ENCODE data around the gene PRUNE2. TPM values are rescaled to one million over a fixed set of nuclear protein-coding genes. Genes with fewer than 3 reads are reported as not detected.

Gene PRUNE2
- total RNA-seq, 1 donor from 2014 or later: 3.3 TPM

- Mint-ChIP-seq H3K9me3 (no peaks in the 10 kb centered on the region), H3K4me1 (ENCODE audit: unreplicated experiment) (peaks cover 15% of the 10 kb centered on the region), H3K27me3 (no peaks in the 10 kb centered on the region), H3K27ac (no peak overlapping the region), H3K36me3 (no peaks in the 10 kb centered on the region), H3K4me3 (no peak overlapping the region)
- TF ChIP-seq, protein P1, sequence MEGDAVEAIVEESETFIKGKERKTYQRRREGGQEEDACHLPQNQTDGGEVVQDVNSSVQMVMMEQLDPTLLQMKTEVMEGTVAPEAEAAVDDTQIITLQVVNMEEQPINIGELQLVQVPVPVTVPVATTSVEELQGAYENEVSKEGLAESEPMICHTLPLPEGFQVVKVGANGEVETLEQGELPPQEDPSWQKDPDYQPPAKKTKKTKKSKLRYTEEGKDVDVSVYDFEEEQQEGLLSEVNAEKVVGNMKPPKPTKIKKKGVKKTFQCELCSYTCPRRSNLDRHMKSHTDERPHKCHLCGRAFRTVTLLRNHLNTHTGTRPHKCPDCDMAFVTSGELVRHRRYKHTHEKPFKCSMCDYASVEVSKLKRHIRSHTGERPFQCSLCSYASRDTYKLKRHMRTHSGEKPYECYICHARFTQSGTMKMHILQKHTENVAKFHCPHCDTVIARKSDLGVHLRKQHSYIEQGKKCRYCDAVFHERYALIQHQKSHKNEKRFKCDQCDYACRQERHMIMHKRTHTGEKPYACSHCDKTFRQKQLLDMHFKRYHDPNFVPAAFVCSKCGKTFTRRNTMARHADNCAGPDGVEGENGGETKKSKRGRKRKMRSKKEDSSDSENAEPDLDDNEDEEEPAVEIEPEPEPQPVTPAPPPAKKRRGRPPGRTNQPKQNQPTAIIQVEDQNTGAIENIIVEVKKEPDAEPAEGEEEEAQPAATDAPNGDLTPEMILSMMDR (conservative IDR thresholded peaks at IDR 0.05): no peak
- no peak for DNase-seq (ENCODE audit: extremely low spot score, unreplicated experiment)
Observed at GRCh38 chr9:76619640-76620039, 286.3 kb downstream of the PRUNE2 start.

DNA sequence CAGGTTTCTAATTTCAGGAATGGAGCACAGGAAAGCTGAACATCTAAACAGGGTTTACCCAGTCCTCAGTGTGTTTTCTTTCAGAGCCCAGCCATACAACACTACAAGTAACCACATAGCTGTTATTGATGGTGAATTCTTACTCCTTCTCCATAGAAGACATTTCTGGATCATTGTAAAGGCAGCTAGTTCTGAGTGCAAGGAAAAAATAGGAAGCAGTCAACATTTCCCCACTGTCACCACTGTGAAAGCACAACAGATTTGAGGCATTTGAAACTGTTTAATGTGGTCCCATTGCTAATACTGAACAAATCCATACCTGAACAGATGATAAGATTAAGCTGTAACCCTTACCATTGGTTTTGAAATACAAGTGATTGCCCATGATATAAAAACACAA lies 286.7 kb downstream of the PRUNE2 start:
- no peak overlapping the region for H3K27ac Mint-ChIP-seq

GRCh38 chr9:76618762-76619161 lies 287.2 kb downstream of the PRUNE2 start:
- Mint-ChIP-seq H3K36me3 (no peaks in the 10 kb centered on the region), H3K9me3 (no peaks in the 10 kb centered on the region), H3K4me3 (no peak overlapping the region), H3K27ac (no peak overlapping the region), H3K4me1 (ENCODE audit: unreplicated experiment) (peaks cover 10% of the 10 kb centered on the region), H3K27me3 (no peaks in the 10 kb centered on the region)
- TF ChIP-seq, protein P1 (conservative IDR thresholded peaks at IDR 0.05): no peak
- DNase-seq (ENCODE audit: extremely low spot score, unreplicated experiment): no peak

More for the DNA sequence above, 286.7 kb downstream of the PRUNE2 start:
- Mint-ChIP-seq H3K36me3 (no peaks in the 10 kb centered on the region), H3K4me3 (no peak overlapping the region), H3K27me3 (no peaks in the 10 kb centered on the region), H3K4me1 (ENCODE audit: unreplicated experiment) (peaks cover 15% of the 10 kb centered on the region), H3K9me3 (no peaks in the 10 kb centered on the region)
- no peak for DNase-seq (ENCODE audit: extremely low spot score, unreplicated experiment)
- TF ChIP-seq, protein P1 (conservative IDR thresholded peaks at IDR 0.05): no peak

GRCh38 chr9:76617497-76618175 lies 288.3 kb downstream of the PRUNE2 start:
- no peaks in the 10 kb centered on the region for H3K9me3 Mint-ChIP-seq
- peaks cover 8% of the 10 kb centered on the region for H3K4me1 Mint-ChIP-seq (ENCODE audit: unreplicated experiment)

GRCh38 chr9:76616780-76617179 lies 289.1 kb downstream of the PRUNE2 start:
- Mint-ChIP-seq H3K4me1 (ENCODE audit: unreplicated experiment) (peaks cover 8% of the 10 kb centered on the region), H3K27ac (no peak overlapping the region), H3K36me3 (no peaks in the 10 kb centered on the region), H3K9me3 (no peaks in the 10 kb centered on the region), H3K27me3 (no peaks in the 10 kb centered on the region), H3K4me3 (no peak overlapping the region)
- TF ChIP-seq, protein P1 (conservative IDR thresholded peaks at IDR 0.05): no peak
- DNase-seq (ENCODE audit: extremely low spot score, unreplicated experiment): no peak

More at GRCh38 chr9:76617497-76618175, 288.3 kb downstream of the PRUNE2 start:
- DNase-seq (ENCODE audit: extremely low spot score, unreplicated experiment): no peak
- Mint-ChIP-seq H3K27ac (no peak overlapping the region), H3K4me3 (no peak overlapping the region), H3K27me3 (no peaks in the 10 kb centered on the region), H3K36me3 (no peaks in the 10 kb centered on the region)
- TF ChIP-seq, protein P1 (conservative IDR thresholded peaks at IDR 0.05): no peak

All from type B pancreatic cell (in vitro differentiated cells).